Erythroblast (primary cell): Measurements from ENCODE around the gene TOR3A.

ENCODE experiments used
- GATA1 ChIP-seq: IDR thresholded peaks from 2 replicates; pipeline ENCODE4 v1.6.1; 2011; ENCODE audit warnings: low read depth, mild to moderate bottlenecking, control low read depth, low read length, moderate library complexity
- POLR2A ChIP-seq: IDR thresholded peaks from 2 replicates; pipeline ENCODE4 v1.6.1; 2011; ENCODE audit warnings: mild to moderate bottlenecking, low read length

GRCh38 chr1:179053486-179053885 is 28.4 kb upstream of the TOR3A start:
- TF ChIP-seq POLR2A (no peak), GATA1 (no peak)
